Left ventricle myocardium inferior (tissue), 1 donor: ENCODE data around the gene ADPRS. TPM values are rescaled to one million over a fixed set of nuclear protein-coding genes. Genes with fewer than 3 reads are reported as not detected.

Source experiments
- DNase-seq: peaks from one replicate; pipeline ENCODE4 v3.0.0-alpha.2; 2020
- H3K27ac ChIP-seq: fragments of 200-600 bp; replicated peaks from 2 replicates; pipeline ENCODE4 v1.8.0; 2021
- H3K27me3 ChIP-seq: fragments of 200-600 bp; 2 replicates; pipeline ENCODE4 v1.8.0; 2021; ENCODE audit warnings: low read depth
- H3K36me3 ChIP-seq: fragments of 200-600 bp; 2 replicates; pipeline ENCODE4 v1.8.0; 2021
- H3K4me1 ChIP-seq: fragments of 200-600 bp; 2 replicates; pipeline ENCODE4 v1.8.0; 2021
- H3K4me3 ChIP-seq: fragments of 200-600 bp; 2 replicates; pipeline ENCODE4 v1.8.0; 2021; ENCODE audit warnings: mild to moderate bottlenecking, moderate library complexity
- H3K9me3 ChIP-seq: fragments of 200-600 bp; replicated peaks from 2 replicates; pipeline ENCODE4 v1.8.0; 2021
- CTCF ChIP-seq: fragments of 200-600 bp; IDR thresholded peaks from 2 replicates; pipeline ENCODE4 v1.8.0; 2021; ENCODE audit warnings: antibody characterized with exemption, mild to moderate bottlenecking, borderline replicate concordance
- intact Hi-C: fragments of 100-400 bp; cut with micrococcal nuclease; formaldehyde crosslinking; loops from one replicate; pipeline ENCODE4 v1.11.0; 2022
- total RNA-seq: library from RNA; stranded (reverse); fragmentation: NEBNext Ultra II Directional; extraction: Animal tissue kit (Norgen Biotek cat#: 25700); gene quantifications from one replicate; pipeline ENCODE4 v1.2.1, GENCODE V29; 2021
- donor health status: DM: no; HTN: yes; CAD: no; lungs with severe emphysema.

The ADPRS gene
- total RNA-seq, 1 donor from 2014 or later, result 17.8 TPM

- Histone ChIP-seq H3K4me1 (no peaks in the 10 kb centered on the region), H3K9me3 (no peaks in the 10 kb centered on the region), H3K27me3 (no peaks in the 10 kb centered on the region), H3K36me3 (peaks cover 8% of the 10 kb centered on the region), H3K27ac (no peak overlapping the region), H3K4me3 (no peak overlapping the region)
- DNase-seq, result no peak
- intact Hi-C loops, result no loop called here
- TF ChIP-seq CTCF, result no peak
Measured at GRCh38 chr1:36062315-36062714, 26.4 kb upstream of the ADPRS start.

GRCh38 chr1:36067871-36068270 lies 20.8 kb upstream of the ADPRS start:
- DNase-seq, result no peak
- intact Hi-C loops, result no loop called here
- TF ChIP-seq CTCF, result no peak
- H3K4me3 ChIP-seq, result no peak overlapping the region
- H3K27ac ChIP-seq, result no peak overlapping the region
- no peaks in the 10 kb centered on the region for H3K36me3 ChIP-seq
- H3K4me1 ChIP-seq, result no peaks in the 10 kb centered on the region
- no peaks in the 10 kb centered on the region for H3K9me3 ChIP-seq
- no peaks in the 10 kb centered on the region for H3K27me3 ChIP-seq

GRCh38 chr1:36068866-36069265 lies 19.8 kb upstream of the ADPRS start:
- DNase-seq, result no peak
- no peaks in the 10 kb centered on the region for H3K9me3 ChIP-seq
- no peak overlapping the region for H3K4me3 ChIP-seq
- H3K4me1 ChIP-seq, result no peaks in the 10 kb centered on the region
- H3K27ac ChIP-seq, result no peak overlapping the region
- intact Hi-C loops, result no loop called here
- TF ChIP-seq CTCF, result no peak
- H3K36me3 ChIP-seq, result no peaks in the 10 kb centered on the region
- no peaks in the 10 kb centered on the region for H3K27me3 ChIP-seq

- Histone ChIP-seq H3K4me3 (no peak overlapping the region), H3K27ac (no peak overlapping the region), H3K27me3 (no peaks in the 10 kb centered on the region), H3K4me1 (no peaks in the 10 kb centered on the region), H3K36me3 (no peaks in the 10 kb centered on the region), H3K9me3 (no peaks in the 10 kb centered on the region)
- no peak for DNase-seq
- intact Hi-C loops, result no loop called here
- no peak for TF ChIP-seq CTCF
Measured at GRCh38 chr1:36070349-36070748, 18.3 kb upstream of the ADPRS start.

DNA sequence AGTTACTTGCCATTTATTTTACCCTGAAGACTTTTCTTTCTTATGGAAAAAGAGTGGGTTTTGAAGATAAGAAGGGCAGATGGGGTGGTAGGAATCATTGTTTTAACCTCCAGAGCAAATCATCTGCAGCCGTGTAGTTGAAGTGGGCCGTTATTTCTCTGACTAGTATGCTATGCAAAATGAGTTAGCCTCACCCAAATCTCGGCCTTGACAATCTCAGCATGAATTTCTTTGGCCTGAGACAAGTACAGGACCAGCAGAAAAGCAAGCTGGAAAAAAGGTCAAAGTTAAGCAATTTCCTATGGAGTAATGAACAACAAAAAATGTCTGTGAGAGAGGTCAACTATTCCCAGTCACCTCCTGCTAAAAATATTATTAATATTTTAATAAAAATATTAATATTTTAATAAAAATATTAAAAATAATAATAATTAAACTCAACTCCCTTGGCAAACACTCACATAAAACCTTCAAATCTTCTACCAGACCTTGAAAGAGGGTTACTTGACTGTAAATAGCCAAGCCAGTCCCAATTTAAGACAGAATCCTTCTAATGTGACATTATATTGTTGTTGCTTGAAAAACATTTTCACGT lies 11.6 kb upstream of the ADPRS start:
- no peaks in the 10 kb centered on the region for H3K36me3 ChIP-seq
- H3K4me3 ChIP-seq, result no peak overlapping the region
- intact Hi-C loops, result no loop called here
- no peaks in the 10 kb centered on the region for H3K4me1 ChIP-seq
- no peaks in the 10 kb centered on the region for H3K9me3 ChIP-seq
- H3K27me3 ChIP-seq, result no peaks in the 10 kb centered on the region
- no peak overlapping the region for H3K27ac ChIP-seq
- no peak for TF ChIP-seq CTCF
- DNase-seq, result no peak

GRCh38 chr1:36080236-36080635 lies 8.5 kb upstream of the ADPRS start:
- no peaks in the 10 kb centered on the region for H3K9me3 ChIP-seq
- no peak overlapping the region for H3K4me3 ChIP-seq
- H3K27ac ChIP-seq, result no peak overlapping the region
- peaks cover 11% of the 10 kb centered on the region for H3K4me1 ChIP-seq
- TF ChIP-seq CTCF, result no peak
- no peaks in the 10 kb centered on the region for H3K36me3 ChIP-seq
- DNase-seq, result no peak
- intact Hi-C loops, result no loop called here
- peaks cover 27% of the 10 kb centered on the region for H3K27me3 ChIP-seq
